ENCODE results near the gene OGFOD2.
"Not testable (repeated sequence)": the region's sequence is repeated elsewhere in the genome, so short reads cannot be mapped to it uniquely, and the experiment has no call there.

Gene OGFOD2

DNA sequence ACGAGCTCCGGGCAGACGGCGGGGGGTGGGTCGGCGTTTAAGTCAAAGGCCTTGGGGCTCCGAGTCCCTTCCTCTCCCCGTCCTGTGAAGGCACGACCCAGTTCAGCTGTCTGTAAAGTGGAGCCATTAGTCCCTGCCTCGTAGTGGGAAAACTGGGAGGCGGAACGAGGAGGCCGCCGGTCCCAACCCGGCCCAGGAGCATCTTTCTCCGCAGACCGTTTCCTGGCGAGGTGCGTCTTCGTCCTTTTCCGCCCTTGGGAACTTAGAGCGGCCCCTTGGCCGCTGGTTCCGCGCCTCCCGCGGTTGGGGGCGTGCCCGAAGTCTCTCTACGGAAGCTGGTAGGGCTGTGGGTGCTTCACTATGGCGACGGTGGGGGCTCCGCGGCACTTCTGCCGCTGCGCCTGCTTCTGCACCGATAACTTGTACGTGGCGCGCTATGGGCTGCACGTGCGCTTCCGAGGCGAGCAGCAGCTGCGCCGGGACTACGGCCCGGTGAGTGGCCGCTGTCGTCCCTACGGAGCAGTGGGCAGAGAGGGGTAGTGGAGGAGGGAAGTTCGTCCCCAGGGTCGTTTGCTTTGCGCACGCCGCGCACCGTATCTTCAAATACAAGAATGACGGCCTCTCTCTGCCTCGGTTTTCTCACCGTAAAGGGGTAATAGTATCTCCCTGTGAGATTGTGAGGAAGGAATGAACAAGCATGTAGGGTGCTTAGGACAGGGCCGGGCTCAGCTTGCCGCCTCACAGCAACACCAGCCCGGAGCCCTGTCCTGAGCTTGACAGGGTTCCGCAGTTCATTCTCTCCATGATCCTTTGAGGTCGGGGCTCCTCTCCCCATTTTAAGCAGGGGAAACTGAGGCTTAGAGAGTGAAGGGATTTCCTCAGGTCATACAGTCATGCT, at the start of gene OGFOD2:
OGFOD2 (plus strand) TSS at position 353 of the 898 bp plus-strand sequence; CDS start at position 361, 8 bp downstream.
- DNase-seq, result peak; percentile 86 to 89

DNA sequence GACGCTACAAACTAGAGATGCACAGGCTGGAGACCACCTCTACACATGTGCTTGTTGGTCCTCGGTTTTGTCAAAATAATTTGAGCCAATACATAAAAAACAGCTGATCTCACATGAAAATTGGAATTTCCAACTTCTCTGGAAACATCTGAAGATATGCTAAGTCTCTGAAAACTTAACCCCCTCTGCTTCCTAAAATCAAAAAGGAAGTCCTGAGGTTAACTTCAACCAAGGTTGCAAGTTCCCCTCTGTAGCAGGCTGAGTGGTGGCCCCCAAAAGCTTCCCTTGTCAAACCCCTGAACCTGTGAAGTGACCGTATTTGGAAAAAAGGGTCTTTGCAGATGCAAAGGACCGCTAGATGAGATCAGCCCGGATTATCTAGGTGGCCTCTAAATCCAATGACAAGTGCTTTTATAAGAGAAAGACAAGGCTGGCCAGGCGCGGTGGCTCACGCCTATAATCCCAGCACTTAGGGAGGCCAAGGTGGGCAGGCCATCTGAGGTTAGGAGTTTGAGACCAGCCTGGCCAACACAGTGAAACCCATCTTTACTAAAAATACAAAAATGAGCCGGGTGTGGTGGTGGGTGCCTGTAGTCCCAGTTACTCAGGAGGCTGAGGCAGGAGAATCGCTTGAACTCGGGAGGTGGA, 47.2 kb upstream of the OGFOD2 start:
- no peak for DNase-seq

DNA sequence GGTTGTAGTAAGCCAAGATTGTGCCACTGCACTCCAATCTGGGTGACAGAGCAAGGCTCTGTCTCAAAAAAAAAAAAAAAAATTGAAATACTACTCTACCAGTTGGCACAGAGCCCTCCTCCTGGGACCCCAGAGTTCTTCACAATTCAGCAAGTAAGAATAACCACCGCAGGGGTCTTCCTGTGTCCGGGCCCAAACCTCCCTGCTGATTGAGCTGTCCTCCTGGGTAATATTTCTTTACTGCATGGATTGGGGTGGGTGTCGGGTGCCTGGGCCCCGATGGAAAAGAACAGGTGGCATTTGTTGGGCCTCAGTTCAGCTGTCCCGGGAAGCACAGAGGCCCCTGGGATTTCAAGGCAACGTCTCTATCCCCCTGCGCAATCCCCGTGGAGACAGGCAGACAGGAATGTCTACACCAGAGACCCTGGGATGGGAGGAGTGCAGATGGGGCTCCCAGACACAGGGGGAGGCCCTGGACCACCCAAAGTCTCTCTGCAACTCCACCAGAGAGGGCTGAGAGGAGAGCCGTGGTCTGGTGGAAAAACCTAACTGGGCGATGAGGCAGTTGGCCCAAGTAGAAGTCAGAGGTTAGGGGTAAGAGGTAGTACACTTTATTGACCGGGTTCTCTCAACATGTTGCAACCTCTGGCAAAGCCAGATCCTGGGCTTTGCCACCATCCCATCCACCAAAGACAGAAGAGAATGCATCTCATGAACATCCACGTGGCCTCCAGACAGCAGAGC, 46.5 kb upstream of the OGFOD2 start:
- no peak for DNase-seq

DNA sequence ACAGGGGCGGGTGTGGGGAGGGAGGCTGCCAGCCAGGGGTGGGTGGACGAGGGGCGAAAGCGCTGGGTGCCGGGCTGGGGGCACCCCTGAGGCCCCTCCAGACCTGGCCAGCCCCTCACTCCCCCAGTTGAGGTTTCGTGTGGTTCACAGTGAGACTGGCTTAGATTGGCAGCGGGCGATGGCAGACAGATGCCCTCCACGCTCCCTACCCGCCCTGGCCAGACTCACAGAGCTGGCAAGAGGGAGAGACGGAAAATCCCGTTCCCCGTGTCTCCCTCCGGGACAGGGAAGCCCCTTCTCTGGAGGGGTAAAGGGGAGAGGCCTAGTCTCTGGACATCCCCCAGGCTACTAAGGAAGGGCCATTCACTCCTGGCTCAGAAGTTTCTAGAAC, 45.9 kb upstream of the OGFOD2 start:
- no peak for DNase-seq

DNA sequence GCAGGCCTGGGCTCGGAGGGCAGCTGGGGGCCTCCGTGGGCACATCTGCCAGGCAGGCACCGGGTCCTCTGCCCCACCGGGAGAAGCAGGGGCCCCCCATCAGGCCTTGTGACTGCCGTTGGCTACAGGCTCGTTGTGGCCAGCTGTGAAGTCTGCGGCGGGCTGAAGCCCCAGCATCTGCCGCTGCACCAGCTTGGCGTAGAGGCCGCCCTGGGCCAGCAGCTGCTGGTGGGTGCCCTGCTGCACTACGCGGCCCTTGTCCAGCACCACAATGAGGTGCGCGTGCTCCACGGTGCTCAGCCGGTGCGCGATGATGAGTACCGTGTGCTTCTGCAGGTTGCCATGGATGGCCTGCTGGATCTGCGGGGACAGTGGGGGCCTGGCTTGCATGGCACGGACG, 45.2 kb upstream of the OGFOD2 start:
- no peak for DNase-seq

DNA sequence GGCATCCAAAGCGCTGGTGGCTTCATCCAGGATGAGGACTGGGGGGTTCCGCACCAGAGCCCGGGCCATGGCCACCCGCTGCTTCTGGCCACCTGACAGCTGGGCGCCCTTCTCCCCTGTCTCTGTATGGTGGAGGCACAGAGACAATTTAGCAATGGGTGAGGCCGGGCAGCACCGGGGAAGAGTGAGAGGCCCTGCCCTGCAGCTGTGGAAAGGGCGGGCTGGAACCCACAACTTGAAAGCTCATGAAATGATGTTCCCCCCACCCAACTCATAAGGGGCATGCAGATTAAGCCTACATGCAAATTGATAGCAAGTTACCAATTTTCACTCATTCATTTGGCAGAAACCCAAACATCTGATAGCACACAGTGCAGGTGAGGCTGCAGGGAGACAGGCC, 42.8 kb upstream of the OGFOD2 start:
- DNase-seq, result no peak

DNA sequence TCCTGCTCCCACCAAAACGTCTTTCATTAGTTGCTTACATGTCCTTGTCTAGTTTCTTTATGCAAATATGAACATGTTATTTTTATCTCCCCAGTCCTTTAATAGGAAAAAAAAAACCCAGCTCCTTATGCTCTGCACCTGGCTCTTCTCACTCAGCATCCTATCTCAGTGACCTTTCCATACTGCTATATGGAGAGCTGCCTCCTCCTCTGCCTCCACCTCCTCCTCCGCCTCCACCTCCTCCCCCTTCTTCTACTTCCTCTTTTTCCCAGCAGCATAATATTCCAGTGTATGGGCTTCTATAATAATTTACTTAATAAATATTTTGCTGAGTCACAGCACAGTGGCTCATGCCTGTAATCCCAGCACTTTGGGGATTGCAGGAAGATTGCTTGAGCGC, 40.3 kb upstream of the OGFOD2 start:
- DNase-seq, result no peak

DNA sequence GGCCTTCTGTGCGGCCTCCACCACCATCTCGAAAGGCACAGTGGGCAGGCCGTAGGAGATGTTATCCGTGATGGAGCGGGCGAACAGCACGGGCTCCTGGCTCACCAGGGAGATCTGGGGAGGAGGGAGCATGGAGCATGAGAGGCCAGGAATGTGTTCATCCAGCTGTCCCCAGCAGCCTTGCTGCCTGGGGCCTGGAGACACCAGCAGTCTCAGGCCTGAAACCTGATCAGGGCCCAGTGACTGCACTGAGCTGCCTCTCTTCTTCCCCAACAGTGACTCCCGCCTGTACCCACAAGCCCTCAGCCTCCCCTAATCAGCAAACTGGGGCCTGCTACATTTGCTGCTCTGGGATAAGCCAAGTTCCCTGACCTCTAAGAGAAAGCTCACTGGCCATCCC, 39.7 kb upstream of the OGFOD2 start:
- no peak for DNase-seq

DNA sequence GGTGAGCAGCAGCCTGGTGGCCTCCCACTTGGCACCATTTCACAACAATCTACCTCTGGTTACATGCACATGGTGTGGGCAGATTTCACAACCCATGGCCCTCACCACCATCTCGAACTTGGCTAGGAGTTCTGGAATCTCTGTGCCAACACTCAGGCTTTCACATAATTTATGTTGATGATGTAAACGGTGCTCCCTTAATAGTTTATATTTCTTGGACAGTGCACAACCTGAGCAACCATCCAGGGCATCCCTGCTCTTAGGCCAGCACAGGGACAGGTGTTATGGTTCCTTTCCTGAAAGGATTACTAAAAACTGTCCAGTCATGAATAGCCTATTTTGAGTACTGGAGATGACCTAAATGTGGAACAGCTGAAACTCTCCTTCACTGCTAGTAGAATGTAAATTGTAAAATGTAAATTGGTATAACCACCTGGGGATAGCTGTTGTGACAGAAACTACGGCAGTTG, 37.4 kb upstream of the OGFOD2 start:
- DNase-seq, result peak in 1 of 2 experiments; percentile 52

DNA sequence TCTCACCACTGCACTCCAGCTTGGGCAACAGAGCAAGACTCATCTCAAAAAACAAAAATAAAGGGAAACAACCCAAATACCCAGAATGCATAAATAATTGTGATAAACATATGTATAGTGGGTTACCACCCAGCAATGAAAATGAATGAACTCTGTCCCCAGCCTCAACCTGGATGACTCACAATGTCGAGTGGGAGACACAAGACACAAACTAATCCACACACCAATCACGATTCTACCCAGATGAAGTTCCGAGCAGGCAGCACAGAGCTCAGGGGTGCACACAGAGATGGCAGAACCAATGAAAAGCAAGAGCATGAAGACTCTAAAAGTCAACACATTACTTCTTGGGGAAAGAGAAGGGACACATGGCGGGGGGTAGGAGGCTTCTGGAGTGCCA, 35.9 kb upstream of the OGFOD2 start:
- DNase-seq, result no peak

DNA sequence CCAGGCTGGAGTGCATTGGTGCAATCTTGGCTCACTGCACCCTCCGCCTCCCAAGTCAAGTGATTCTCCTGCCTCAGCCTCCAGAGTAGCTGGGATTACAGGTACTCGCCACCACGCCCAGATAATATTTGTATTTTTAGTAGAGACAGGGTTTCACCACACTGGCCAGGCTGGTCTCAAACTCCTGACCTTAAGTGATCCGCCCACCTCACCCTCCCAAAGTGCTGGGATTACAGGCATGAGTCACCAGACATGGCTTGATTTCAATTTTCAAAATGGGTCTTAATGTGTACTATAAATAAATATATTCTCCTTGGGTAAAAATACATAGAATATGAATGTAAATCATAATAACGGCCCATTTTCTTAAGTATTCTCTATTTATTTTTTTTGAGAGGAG, 33.7 kb upstream of the OGFOD2 start:
- not testable (repeated sequence) for DNase-seq

DNA sequence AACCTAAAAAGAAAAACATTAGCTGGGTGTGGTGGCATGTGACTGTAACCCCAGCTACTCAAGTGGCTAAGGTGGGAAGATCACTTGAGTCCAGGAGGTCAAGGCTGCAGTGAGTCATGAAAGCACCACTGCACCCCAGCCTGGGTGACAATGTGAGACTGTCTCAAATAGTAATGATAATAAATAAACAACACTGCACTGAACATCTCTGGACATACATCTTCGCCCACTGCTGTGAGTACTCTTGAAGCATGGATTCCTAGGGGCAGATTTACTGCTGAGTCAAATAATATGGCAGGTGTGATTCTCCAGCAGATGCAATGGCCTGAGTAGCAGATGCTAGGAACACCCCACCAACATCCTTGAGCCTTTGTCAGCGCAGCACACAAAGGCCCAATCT, 32.4 kb upstream of the OGFOD2 start:
- DNase-seq, result no peak

DNA sequence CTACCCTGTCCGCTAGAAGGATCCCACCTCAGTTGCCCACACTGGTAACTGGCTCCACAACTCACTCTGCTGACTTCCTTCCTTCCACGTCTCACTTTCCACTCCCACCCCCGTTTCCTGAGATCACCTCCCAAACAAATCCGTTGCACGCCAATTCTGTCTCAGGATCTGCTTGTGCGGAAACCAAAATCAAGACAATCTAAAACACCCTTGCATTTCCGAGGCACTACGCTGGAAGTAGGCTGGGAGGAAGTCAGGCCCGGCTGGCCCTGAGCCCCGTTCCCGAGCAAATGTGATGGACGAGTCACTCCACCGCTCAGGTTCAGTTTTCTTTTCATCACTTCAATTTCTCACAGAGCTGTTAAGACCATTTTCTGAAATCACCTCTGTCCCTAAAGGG, 31.8 kb upstream of the OGFOD2 start:
- DNase-seq, result no peak

DNA sequence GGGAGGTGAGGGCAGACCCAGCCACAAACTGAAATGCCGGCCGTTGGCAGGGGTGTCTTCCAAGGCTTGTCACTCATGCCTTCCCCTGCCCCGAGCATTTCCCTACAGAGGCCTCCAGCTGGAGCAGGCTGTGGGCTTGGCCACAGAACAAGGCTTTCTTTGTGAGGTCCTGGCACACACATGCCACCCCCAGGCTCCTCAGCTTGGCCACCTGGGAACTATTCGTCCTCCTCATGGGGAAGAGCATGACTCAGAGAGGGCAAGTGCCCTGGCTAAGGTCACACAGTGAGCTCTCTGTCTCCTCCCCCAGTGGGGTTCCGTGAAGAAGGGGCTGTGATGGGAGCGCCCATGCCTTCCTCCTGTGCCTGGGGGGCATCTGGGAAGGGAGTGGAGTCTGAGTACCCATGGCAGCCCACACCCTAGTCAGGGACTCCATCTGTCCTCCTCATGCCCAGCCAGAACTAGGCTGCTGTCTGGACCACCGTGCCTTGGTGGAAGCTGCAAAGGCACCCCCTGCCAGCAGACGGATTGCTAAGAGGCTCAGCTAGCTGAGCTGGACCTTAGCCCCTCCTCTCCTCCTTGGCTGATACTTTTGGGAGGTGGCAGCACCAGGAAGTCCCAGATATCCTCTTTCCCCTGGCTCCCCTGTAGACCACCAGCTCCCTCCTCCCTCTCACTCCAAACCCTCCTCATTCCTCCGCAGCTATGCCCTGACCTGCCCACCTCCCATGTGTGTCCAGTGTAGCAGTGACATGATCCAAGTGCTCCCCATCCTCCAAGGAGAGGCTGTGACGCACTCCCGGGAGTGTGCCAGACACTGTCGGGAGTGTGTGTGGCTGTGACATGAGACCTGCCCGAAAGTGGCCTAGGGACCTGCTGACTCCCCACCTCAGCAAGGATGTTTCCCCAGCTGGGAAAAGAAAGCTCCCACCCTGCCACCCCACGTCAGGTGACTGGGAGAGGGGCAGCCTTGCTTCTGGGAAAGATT, 30.1 kb upstream of the OGFOD2 start:
- DNase-seq, result no peak

DNA sequence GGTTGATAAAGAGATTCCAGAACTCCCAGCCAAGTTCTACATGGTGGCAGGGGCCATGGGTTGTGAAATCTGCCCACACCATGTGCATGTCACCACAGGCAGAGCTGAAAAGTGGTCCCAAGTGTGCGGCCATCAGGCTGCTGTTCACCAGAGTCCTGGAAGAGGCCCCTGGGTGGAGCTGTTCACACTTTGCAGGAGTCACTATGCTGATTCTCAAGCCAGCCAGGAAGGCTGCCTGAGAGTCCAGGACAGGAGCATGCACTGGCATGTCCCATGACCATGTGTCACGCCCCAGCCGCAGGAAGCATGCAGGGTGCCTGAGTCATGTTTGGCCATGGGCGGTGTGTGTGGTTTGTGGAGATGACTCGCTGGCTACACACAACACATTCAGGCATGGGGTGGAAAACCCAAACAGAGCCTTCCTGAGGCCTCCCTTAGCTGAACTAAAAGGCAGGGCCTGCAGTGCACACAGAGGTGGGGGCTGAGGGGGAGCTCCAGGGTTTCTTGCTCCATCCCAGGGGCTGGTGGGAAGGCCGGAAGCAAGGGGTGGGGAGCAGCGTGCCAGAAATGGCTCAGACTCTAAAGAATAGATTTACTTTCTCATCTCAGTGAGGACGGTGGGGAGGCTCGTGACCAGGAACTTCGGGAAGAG, 28.2 kb upstream of the OGFOD2 start:
- DNase-seq, result peak; percentile 71 to 88

DNA sequence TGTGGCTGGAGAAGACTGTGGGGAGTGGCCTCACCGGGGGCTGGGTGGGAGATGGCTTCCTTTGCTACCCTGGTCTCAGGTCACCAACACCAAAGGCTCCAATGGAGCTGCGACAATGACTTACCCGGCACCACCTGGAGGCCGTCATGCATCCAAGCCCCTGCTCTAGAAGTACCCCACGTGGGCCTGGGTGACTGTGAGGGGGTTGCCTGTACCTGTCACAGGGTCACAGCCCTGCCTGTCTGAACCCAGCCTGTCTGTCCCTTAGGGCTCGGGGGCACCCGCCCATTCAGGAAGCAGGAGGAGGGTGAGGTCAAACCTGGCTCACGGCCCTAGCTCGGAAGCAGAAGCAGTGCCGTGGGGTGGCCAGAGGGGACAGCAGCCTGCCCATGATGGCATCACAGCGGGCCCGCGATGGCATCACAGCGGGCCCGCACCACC, 27.7 kb upstream of the OGFOD2 start:
- peak; percentile 6 to 10 for DNase-seq

DNA sequence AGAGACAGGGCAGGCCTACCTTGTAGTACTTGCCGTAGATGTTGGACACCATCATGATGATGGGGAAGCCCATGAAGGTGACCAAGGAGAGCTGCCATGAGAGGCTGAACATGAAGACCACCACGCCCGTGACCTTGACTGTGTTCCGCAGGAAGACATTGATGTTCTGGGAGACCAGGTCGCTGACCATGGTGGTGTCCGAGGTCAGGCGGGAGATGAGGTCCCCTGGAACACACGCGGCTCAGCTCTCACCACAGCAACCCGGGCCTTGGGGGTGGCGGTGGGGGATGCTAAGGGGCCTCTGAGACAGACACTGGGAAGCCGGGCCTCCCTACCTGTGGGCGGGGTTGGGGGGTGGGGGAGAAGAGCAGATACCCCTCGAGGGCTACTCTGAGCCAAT, 26.4 kb upstream of the OGFOD2 start:
- no peak for DNase-seq

DNA sequence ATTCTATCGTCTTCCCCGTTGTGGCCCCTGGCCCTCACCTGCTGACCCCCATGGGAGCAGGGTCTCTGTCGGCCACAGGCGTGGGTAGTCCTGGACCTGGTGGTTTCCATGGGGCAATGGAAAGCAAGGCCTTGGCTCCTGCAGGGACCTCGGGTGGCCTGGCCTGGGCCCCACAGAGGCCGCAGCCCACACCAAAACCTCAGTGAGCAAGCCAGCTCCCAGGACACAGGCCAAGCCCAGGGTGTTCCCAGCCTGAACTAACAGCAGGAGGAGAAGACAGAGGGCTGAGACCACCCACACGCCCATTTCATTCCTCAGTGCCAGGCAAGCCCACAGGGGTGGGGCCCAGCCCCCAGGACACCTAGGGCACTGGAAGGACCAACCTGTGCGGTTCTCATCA, 25.6 kb upstream of the OGFOD2 start:
- no peak for DNase-seq

DNA sequence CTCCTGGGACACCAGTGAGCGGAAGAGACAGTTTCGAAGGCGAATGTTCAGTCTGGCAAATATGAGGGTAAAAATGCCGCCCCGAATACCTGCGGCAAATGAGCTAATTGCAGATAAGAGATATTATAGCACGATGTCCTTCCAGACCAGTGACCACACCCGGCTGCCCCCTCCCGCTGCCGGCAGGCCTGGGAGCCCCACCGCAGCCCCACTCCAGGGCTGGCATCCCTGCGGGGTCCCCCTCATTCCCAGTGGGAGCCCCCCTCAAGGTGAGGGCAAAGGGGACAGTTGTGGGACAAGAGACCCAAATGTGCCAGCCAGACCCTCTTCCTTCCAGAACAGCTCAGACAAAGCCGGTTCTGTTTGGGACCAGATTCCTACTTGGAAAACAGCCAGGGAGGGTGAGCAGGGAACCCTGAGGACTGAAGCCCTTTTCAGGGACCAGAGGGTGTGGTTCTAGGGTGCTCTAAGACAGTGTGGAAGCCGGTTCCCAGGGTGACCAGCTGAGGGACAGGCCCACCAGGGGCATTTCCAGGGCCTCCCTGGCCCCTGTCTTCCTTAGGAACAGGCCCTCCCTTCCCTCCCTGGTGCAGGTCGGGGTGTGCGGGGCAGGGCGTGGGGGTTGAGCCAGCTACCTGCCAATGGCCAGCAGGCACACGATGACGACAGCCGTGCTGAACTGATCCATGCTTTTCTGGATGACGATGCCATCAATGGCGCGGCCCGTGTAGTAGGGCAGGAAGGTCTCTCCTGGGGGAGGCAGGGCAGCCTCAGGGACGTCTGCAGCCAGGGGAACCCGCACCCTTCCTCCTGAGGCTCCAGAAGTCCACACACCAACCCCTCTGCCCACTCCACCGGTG, 25.0 kb upstream of the OGFOD2 start:
- no peak for DNase-seq

DNA sequence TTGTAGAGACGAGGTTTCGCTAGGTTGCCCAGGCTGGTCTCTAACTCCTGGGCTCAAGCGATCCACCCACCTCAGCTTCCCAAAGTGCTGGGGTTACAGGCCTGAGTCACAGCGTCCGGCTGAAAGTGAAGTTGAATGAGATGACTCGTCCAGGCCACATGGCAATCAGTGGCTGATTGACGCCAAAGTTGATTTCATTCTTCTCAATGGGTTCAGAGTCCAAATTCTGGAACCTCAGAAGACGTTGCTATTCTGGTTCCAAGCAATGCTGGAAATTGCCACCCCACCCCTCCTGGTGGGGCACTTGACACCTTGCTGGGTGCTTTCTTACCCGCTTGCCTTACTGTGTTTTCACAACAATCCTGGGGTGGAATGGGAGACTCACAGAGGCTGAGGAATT, 23.6 kb upstream of the OGFOD2 start:
- no peak for DNase-seq
